H7 (cell line): Measurements from ENCODE around the gene CMYA5. TPM values are rescaled to one million over a fixed set of nuclear protein-coding genes. Genes with fewer than 3 reads are reported as not detected.

Experiments
- DNase-seq: peaks from one replicate; pipeline ENCODE4 v3.0.0; 2012
- H3K27me3 ChIP-seq: 2 replicates; pipeline ENCODE4 v1.6.0; 2011; ENCODE audit warnings: mild to moderate bottlenecking, low read length; ENCODE audit not compliant: control insufficient read depth, insufficient read depth
- H3K36me3 ChIP-seq: replicated peaks from 2 replicates; pipeline ENCODE4 v1.5.1; 2011; ENCODE audit warnings: low read length; ENCODE audit not compliant: control insufficient read depth, insufficient read depth
- H3K4me3 ChIP-seq: 2 replicates; pipeline ENCODE4 v1.5.1; 2011; ENCODE audit warnings: low read depth, mild to moderate bottlenecking, control low read depth, low read length, moderate library complexity; ENCODE audit not compliant: insufficient read depth
- total RNA-seq: library from RNA; depleted of rRNA; stranded (reverse); fragments of >200 nt; shearing (Covaris generic); gene quantifications from 2 replicates; pipeline ENCODE4 v1.2.3, GENCODE V29; 2014

The CMYA5 gene
- total RNA-seq, 1 experiment from 2014 or later: 0.80 TPM

DNA sequence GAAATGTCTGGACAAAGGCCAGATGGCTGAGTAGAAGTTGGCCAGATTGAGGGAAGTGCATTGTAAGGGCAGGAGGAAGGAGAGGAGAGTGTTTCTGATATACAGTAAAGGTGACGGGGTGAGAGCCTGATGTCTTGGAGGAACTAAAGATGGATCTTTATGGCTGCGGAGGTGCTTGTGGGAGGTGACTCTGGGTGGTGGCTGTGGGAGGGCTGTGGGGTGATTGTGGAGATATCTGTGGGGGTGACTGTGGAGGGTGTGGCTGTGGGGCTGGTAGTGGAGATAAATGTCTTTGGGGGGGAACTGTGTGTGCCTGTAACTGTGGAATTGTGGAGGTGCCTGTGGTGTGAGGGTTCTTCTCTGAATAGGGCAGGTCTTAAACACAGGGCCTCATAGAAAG is 121.4 kb downstream of the CMYA5 start:
- H3K27me3 ChIP-seq: no peaks in the 10 kb centered on the region
- H3K36me3 ChIP-seq: no peaks in the 10 kb centered on the region
- H3K4me3 ChIP-seq: no peak overlapping the region
- DNase-seq: no peak

GRCh38 chr5:79811904-79812303 is 122.3 kb downstream of the CMYA5 start:
- no peak for DNase-seq
- Histone ChIP-seq H3K4me3 (no peak overlapping the region), H3K36me3 (no peaks in the 10 kb centered on the region), H3K27me3 (no peaks in the 10 kb centered on the region)

GRCh38 chr5:79814699-79815098 is 125.1 kb downstream of the CMYA5 start:
- no peak for DNase-seq
- no peak overlapping the region for H3K4me3 ChIP-seq
- H3K36me3 ChIP-seq: no peaks in the 10 kb centered on the region
- H3K27me3 ChIP-seq: no peaks in the 10 kb centered on the region

DNA sequence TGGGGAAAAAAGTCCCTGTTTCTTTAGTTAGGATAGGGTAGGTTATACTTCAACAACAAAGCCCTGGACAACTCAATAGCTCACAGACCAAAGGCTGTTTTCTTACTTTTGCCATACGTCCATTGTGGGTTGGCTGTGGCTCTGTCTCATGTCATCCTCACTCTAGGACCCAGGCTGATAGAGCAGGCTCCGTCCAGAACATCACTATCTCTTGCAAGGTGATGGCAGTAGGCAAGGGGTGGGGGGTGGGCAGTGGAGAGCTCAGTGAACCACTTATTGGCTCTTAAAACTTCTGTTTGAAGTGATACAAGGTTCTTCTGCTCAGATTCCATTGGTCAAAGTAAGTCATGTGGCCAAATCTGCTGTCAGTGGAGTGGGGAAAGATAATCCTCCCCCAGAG is 126.4 kb downstream of the CMYA5 start:
- Histone ChIP-seq H3K27me3 (no peaks in the 10 kb centered on the region), H3K4me3 (no peak overlapping the region), H3K36me3 (no peaks in the 10 kb centered on the region)
- DNase-seq: no peak

DNA sequence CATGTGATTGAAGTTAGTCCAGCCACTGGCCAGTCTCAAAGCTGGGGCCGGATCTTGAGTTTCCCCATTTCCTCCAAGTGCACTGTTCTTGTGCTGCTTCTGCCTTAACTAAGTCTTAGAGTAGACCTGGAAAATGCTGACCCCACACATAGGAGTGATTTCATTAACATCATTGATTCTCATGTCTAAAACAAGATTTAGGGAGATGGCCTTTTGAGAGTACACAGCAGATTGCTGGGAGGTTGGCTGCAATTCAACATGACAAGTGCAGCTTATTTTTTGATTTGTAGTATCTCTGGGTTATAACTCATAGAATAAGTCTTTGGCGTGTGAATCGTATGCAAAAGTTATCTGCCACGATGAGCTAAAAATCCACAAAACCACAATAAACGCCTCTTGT is 131.0 kb downstream of the CMYA5 start:
- no peak overlapping the region for H3K4me3 ChIP-seq
- no peaks in the 10 kb centered on the region for H3K27me3 ChIP-seq
- no peaks in the 10 kb centered on the region for H3K36me3 ChIP-seq
- DNase-seq: no peak

DNA sequence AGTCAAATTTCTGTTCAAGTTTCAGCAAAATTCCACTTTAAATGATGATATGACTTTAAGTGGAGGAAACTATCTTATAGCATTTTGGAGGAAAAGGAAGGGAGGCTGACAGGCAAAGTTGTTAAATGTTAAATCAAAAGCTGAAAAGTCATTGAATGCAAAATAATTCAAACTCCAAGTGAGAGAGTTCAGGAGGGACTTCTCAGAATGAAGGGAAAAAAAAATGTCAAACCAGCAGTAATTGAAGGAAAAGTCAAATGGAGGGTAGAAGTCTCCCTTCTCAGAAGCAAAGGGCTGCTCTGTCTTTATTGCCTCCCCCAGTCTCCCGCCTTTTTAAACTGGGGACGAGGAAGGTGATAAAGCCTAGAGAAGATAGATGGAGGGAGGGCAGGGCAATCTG is 134.8 kb downstream of the CMYA5 start:
- Histone ChIP-seq H3K36me3 (no peaks in the 10 kb centered on the region), H3K27me3 (no peaks in the 10 kb centered on the region), H3K4me3 (no peak overlapping the region)
- no peak for DNase-seq

- no peak for DNase-seq
- no peaks in the 10 kb centered on the region for H3K36me3 ChIP-seq
Observed at GRCh38 chr5:79825802-79826201, 136.2 kb downstream of the CMYA5 start.

GRCh38 chr5:79827159-79827629 is 137.6 kb downstream of the CMYA5 start:
- Histone ChIP-seq H3K4me3 (no peak overlapping the region), H3K36me3 (no peaks in the 10 kb centered on the region), H3K27me3 (no peaks in the 10 kb centered on the region)
- DNase-seq: no peak

More at GRCh38 chr5:79825802-79826201, 136.2 kb downstream of the CMYA5 start:
- Histone ChIP-seq H3K27me3 (no peaks in the 10 kb centered on the region), H3K4me3 (no peak overlapping the region)

- no peak overlapping the region for H3K4me3 ChIP-seq
- no peaks in the 10 kb centered on the region for H3K27me3 ChIP-seq
- DNase-seq: peak; percentile 61
- no peaks in the 10 kb centered on the region for H3K36me3 ChIP-seq
Observed at GRCh38 chr5:79829260-79829659, 139.6 kb downstream of the CMYA5 start.

GRCh38 chr5:79831381-79832309 is 142.0 kb downstream of the CMYA5 start:
- Histone ChIP-seq H3K36me3 (no peaks in the 10 kb centered on the region), H3K4me3 (no peak overlapping the region), H3K27me3 (no peaks in the 10 kb centered on the region)
- DNase-seq: no peak

GRCh38 chr5:79832911-79833310 is 143.3 kb downstream of the CMYA5 start:
- Histone ChIP-seq H3K27me3 (no peaks in the 10 kb centered on the region), H3K36me3 (no peaks in the 10 kb centered on the region), H3K4me3 (no peak overlapping the region)
- no peak for DNase-seq

DNA sequence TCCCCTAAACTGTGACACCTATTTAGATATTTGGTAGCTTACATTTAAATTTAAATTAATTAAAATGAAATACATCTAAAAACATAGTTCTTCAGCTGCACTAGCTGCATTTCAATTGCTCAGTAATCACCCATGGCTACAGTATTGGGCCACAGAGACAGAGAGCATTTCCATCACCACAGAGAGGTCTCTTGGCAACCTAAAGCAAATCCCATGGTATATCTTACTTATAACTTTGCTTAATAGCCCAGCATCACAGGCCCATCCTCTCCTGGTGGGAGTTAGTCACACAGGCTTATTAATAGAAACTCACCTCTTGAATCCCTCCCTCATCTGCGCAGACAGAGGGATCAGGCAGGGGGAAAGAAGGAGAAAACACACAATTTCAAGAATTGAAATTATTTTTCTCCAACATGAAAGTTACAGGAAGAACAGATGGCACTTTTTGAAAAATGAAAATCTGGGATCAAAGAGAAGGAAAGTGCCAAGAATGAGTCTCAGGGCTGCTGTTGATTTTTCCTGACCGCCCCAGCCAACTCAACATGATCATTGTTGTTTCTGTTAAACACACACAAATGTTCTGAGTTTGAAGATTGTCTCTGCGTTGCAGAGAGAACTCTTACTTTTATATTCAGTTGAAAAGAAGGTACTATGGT is 144.6 kb downstream of the CMYA5 start:
- Histone ChIP-seq H3K27me3 (no peaks in the 10 kb centered on the region), H3K36me3 (no peaks in the 10 kb centered on the region), H3K4me3 (no peak overlapping the region)
- no peak for DNase-seq

DNA sequence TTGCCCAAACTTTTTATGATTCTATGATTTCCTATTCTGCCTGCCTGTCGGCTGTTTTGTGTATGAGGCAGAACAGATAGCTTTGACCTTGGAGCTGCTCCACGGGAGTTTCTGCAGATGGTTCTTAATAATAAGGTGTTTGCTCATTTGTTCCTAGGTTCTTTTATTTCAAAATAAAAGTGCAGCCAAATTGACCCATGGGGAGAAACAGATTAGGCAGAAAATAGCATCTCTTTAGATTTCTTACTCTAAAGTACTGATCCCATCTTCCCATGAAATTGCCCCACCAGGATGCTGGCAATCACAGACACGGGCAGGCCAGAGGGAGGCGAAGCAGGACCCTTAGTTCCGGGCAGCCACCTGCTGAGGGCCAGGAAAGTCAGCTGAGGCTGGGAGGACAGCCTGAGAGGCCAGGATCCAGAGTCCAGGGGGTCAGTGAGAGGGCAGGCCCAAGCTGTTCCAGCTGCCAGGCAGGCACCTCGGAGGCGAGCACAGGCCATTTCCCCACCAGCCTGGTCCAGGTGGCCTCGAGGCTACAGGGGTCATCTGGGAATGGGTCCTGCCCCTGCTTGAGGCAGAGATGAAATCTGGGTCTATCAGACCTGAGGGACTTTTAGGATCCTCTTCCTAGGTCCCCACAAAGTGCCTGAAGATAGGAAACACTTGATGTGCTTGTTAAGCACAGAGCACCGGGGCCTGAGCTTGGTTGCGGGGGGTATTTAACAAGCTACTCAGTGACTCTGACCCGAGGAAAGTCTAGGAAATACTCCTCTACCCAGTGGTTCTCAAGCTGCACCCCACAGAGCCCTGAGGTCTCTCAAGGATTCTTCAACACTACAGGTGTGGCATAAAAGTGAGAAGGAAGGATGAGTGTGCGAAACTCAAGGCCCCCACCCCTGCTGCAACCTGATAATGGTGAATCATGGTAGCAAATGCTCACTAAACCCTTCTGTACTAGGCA is 145.4 kb downstream of the CMYA5 start:
- no peaks in the 10 kb centered on the region for H3K27me3 ChIP-seq
- DNase-seq: no peak
- H3K36me3 ChIP-seq: no peaks in the 10 kb centered on the region
- no peak overlapping the region for H3K4me3 ChIP-seq
